AG04449 (cell line): ENCODE results near the gene METTL15.
"Not testable (repeated sequence)": the region's sequence is repeated elsewhere in the genome, so short reads cannot be mapped to it uniquely, and the experiment has no call there.

ENCODE experiments used
- CTCF ChIA-PET: fragments of 350-600 bp; formaldehyde crosslinking; extraction: SDS; loops from one replicate; lab custom pipeline; 2021; ENCODE audit warnings: antibody characterized with exemption; lab: Yijun Ruan, JAX
- POLR2A ChIA-PET: fragments of 400-600, 350-600 bp; formaldehyde crosslinking; extraction: SDS; loops from one replicate; lab custom pipeline; 2020; ENCODE audit warnings: antibody characterized with exemption, inconsistent platforms; lab: Yijun Ruan, JAX
- DNase-seq: peaks from one replicate; pipeline ENCODE4 v3.0.0-alpha.2; 2010; ENCODE audit warnings: low read depth, low spot score
- H3K4me3 ChIP-seq: 2 replicates; pipeline ENCODE4 v1.5.1; 2011; ENCODE audit warnings: low read depth, mild to moderate bottlenecking, control low read depth, low read length
- TF ChIP-seq, protein P1 (sequence below): IDR thresholded peaks from one replicate; pipeline ENCODE4 v1.5.1; 2011; ENCODE audit warnings: mild to moderate bottlenecking, moderate library complexity, low read length, control low read depth, inconsistent platforms; ENCODE audit not compliant: insufficient read depth; ENCODE audit errors: missing control alignments

Gene METTL15

DNA sequence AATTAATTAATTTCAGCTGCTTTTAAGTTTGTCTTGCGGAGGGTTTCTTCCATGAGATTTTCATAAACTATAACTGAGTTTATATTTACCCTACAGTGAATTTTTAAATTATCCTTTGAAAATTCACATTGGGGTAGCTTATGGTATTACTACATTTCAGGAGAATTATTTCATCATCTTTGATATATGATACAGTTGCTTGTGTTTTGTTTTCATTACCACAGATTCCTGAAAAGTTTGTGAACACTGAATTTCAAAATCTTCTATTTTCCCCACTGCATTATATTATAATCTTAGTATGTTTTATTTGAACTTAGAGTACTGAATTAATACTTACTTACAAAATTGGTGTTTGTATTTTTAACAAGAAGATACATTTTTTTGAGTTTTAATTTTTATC lies 24.4 kb downstream of the METTL15 start:
- no peak for DNase-seq
- ChIA-PET POLR2A (no interaction called here), CTCF (no interaction called here)
- TF ChIP-seq, protein P1, sequence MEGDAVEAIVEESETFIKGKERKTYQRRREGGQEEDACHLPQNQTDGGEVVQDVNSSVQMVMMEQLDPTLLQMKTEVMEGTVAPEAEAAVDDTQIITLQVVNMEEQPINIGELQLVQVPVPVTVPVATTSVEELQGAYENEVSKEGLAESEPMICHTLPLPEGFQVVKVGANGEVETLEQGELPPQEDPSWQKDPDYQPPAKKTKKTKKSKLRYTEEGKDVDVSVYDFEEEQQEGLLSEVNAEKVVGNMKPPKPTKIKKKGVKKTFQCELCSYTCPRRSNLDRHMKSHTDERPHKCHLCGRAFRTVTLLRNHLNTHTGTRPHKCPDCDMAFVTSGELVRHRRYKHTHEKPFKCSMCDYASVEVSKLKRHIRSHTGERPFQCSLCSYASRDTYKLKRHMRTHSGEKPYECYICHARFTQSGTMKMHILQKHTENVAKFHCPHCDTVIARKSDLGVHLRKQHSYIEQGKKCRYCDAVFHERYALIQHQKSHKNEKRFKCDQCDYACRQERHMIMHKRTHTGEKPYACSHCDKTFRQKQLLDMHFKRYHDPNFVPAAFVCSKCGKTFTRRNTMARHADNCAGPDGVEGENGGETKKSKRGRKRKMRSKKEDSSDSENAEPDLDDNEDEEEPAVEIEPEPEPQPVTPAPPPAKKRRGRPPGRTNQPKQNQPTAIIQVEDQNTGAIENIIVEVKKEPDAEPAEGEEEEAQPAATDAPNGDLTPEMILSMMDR = no peak
- no peak overlapping the region for H3K4me3 ChIP-seq

DNA sequence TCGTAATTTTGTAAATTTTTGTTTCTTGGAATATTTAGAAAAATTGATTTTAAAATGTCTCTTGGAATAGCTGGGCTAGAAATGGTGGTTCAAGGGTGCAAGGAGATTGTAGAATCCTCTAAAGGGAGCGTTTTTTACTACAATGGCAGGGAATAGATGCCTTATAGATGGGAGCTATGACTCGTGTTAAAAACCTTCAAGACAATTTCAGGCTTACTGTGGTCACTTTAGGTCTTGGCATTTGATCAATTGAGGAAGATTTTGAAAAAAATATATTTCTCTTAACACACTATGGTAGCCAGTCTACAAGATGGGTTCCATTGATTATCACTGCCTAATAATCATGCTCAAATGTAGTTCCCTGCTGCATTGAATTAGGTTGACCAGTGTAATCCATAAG lies 25.0 kb downstream of the METTL15 start:
- CTCF ChIA-PET = no interaction called here
- no peak for DNase-seq
- TF ChIP-seq, protein P1 = no peak
- POLR2A ChIA-PET = no interaction called here
- H3K4me3 ChIP-seq = no peak overlapping the region

DNA sequence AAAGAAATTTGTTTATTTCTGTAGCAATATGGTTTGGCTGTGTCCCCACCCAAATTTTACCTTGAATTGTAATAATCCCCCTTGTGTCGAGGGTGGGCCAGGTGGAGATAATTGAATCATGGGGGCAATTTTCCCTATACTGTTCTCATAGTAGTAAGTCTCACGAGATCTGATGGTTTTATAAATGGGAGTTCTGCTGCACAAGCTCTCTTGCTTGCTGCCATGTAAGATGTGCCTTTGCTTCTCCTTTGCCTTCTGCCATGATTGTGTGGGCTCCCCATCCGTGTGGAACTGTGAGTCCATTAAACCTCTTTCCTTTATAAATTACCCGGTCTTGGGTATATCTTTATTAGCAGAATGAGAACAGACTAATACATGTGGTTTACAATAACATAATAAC lies 28.0 kb downstream of the METTL15 start:
- DNase-seq, CTCF ChIA-PET, POLR2A ChIA-PET, H3K4me3 ChIP-seq: not testable (repeated sequence)

DNA sequence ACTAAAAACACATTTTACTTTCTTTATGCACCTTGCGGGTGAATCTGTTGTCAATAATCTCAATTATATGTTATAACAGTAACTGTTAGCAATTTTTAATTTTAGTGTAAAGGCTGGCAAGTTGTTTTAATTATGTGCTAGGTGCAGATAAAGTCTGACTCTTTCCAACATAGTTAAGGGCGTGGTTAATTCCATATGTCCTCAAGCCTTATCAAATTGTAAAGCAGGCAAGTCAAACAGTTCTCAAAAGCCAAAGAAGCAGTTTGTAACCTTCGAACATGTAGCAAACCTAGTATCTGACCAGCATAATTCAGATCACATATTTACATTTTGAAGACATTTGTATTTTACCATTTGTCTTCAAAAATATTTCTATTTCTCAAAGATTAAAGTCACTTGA lies 29.2 kb downstream of the METTL15 start:
- DNase-seq = no peak
- CTCF ChIA-PET = no interaction called here
- no peak overlapping the region for H3K4me3 ChIP-seq
- POLR2A ChIA-PET = no interaction called here
- TF ChIP-seq, protein P1 = no peak

DNA sequence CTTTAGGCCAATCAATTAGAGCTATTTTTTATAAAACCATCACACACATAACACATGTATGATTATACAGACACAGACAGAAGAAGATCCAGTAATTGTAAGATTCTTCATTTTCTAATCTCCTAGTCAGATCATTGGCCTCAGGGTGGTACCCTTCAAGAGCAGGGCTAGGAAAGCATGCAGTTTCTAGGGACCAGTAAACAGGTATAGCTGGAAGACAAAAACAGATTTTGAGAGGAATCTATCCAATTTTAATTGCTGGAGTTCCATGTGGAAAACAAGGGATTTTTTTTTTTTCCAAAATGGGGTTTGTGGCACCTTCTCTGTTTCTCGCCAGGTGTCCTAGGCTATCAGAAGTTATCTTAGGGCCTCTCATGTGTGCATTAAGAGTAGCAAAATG lies 29.6 kb downstream of the METTL15 start:
- DNase-seq = no peak
- H3K4me3 ChIP-seq = no peak overlapping the region
- ChIA-PET POLR2A (no interaction called here), CTCF (no interaction called here)
- TF ChIP-seq, protein P1 = no peak

DNA sequence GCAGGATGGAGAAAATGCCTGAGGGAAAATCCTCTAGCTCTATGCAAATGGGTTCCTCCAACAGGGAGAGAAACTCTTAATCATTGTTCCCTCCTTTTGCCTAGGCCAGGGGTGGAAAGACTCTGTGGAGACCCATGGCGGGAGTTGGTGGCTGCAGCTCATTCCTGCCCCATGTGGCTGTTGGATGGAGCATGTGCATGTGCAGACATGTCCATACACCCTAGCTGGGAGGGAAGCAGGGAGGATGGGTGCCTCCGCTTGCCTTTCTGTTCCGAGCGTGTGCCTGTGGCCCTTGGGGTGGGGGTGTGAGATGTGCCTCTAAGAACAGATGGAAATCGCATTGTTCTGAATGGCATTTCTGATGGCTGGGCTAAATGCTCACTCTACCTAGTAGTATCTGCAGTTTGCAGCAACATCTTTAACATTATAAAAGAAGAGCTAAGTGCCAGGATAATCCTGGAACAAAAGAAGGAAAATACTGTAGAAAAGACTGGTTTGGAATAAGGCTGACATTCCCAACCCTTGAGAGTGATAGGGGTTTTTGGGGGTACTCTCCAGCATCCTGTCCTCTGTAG lies 31.7 kb downstream of the METTL15 start:
- ChIA-PET CTCF (no interaction called here), POLR2A (no interaction called here)
- no peak overlapping the region for H3K4me3 ChIP-seq
- TF ChIP-seq, protein P1 = no peak
- no peak for DNase-seq
